ENCODE results near the gene GNS. TPM values are rescaled to one million over a fixed set of nuclear protein-coding genes. Genes with fewer than 3 reads are reported as not detected.

Gene GNS
- total and polyA plus RNA-seq, 9 donors, result 63.9 to 278 (median 101) TPM

GRCh38 chr12:64724201-64724745 is 34.9 kb downstream of the GNS start:
- H3K27me3 ChIP-seq, result no peaks in the 10 kb centered on the region
- intact Hi-C loops (cut with DNase I), result no loop called here
- TF ChIP-seq EP300 (IDR thresholded peaks at IDR 0.05) (no peak), POLR2A (IDR thresholded peaks at IDR 0.05) (no peak)
- TF ChIP-seq, protein P1, sequence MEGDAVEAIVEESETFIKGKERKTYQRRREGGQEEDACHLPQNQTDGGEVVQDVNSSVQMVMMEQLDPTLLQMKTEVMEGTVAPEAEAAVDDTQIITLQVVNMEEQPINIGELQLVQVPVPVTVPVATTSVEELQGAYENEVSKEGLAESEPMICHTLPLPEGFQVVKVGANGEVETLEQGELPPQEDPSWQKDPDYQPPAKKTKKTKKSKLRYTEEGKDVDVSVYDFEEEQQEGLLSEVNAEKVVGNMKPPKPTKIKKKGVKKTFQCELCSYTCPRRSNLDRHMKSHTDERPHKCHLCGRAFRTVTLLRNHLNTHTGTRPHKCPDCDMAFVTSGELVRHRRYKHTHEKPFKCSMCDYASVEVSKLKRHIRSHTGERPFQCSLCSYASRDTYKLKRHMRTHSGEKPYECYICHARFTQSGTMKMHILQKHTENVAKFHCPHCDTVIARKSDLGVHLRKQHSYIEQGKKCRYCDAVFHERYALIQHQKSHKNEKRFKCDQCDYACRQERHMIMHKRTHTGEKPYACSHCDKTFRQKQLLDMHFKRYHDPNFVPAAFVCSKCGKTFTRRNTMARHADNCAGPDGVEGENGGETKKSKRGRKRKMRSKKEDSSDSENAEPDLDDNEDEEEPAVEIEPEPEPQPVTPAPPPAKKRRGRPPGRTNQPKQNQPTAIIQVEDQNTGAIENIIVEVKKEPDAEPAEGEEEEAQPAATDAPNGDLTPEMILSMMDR (IDR thresholded peaks at IDR 0.05), result no peak
- H3K9me3 ChIP-seq, result no peaks in the 10 kb centered on the region
- H3K4me1 ChIP-seq (ENCODE audit: insufficient read depth), result no peaks in the 10 kb centered on the region
- no peak for DNase-seq
- no peak overlapping the region for H3K4me3 ChIP-seq
- no peaks in the 10 kb centered on the region for H3K36me3 ChIP-seq
- no peak overlapping the region for H3K27ac ChIP-seq
- 93 to 96% (median 94%) methylated on average over 11 of the region's 11 CpGs for WGBS, 3 donors

DNA sequence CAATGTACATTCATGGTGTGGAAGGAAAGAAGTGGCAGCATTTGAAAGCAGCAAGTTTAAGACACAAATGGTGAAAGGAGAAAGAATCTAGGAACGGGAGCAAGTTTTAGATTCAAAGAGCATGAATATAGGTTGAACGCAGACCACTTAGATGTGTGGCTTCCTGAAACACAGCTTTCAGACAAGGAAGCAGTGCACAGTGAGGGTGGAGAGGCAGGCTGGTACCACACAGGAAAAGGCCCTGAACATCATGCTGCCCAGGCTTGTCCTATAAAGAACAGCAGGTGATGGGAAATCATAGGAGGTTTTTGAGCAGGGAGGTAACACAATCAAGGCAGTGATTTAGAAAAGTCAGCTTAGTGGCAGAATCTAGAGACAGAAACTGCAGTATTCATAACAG is 35.6 kb downstream of the GNS start:
- 92 to 96% (median 95%) methylated on average over 2 of the region's 2 CpGs for WGBS, 3 donors
- H3K36me3 ChIP-seq, result no peaks in the 10 kb centered on the region
- DNase-seq, result no peak
- H3K4me1 ChIP-seq (ENCODE audit: insufficient read depth), result no peaks in the 10 kb centered on the region
- no peaks in the 10 kb centered on the region for H3K27me3 ChIP-seq
- TF ChIP-seq, protein P1 (IDR thresholded peaks at IDR 0.05), result no peak
- TF ChIP-seq POLR2A (IDR thresholded peaks at IDR 0.05) (no peak), EP300 (IDR thresholded peaks at IDR 0.05) (no peak)
- intact Hi-C loops (cut with DNase I), result no loop called here
- no peaks in the 10 kb centered on the region for H3K9me3 ChIP-seq
- H3K4me3 ChIP-seq, result no peak overlapping the region
- H3K27ac ChIP-seq, result no peak overlapping the region

- Histone ChIP-seq H3K9me3 (no peaks in the 10 kb centered on the region), H3K27me3 (no peaks in the 10 kb centered on the region), H3K36me3 (no peaks in the 10 kb centered on the region), H3K4me3 (no peak overlapping the region), H3K4me1 (ENCODE audit: insufficient read depth) (no peaks in the 10 kb centered on the region), H3K27ac (no peak overlapping the region)
- WGBS, 3 donors, result 87 to 93% (median 92%) methylated on average over 4 of the region's 4 CpGs
- intact Hi-C loops (cut with DNase I), result no loop called here
- DNase-seq, result no peak
- TF ChIP-seq EP300 (IDR thresholded peaks at IDR 0.05), result no peak
- TF ChIP-seq POLR2A (IDR thresholded peaks at IDR 0.05), result no peak
- TF ChIP-seq, protein P1 (IDR thresholded peaks at IDR 0.05), result no peak
Observed at GRCh38 chr12:64722835-64723234, 36.4 kb downstream of the GNS start.

- intact Hi-C loops (cut with DNase I), result no loop called here
- 98 to 100% (median 100%) methylated on average over 1 of the region's 1 CpG for WGBS, 3 donors
Observed at GRCh38 chr12:64720884-64721283, 38.3 kb downstream of the GNS start.

More at GRCh38 chr12:64720884-64721283, 38.3 kb downstream of the GNS start:
- H3K27me3 ChIP-seq, result no peaks in the 10 kb centered on the region
- no peak overlapping the region for H3K4me3 ChIP-seq
- TF ChIP-seq POLR2A (IDR thresholded peaks at IDR 0.05) (no peak), EP300 (IDR thresholded peaks at IDR 0.05) (no peak)
- TF ChIP-seq, protein P1 (IDR thresholded peaks at IDR 0.05), result no peak
- H3K27ac ChIP-seq, result no peak overlapping the region
- no peaks in the 10 kb centered on the region for H3K36me3 ChIP-seq
- H3K9me3 ChIP-seq, result no peaks in the 10 kb centered on the region
- H3K4me1 ChIP-seq (ENCODE audit: insufficient read depth), result no peaks in the 10 kb centered on the region
- no peak for DNase-seq

Measured in ovary (tissue), 9 donors.